Neural progenitor cell (in vitro differentiated cells): ENCODE measurements around the gene CASP4. TPM values are rescaled to one million over a fixed set of nuclear protein-coding genes. Genes with fewer than 3 reads are reported as not detected.

Experiments
- DNase-seq: peaks from one replicate; pipeline ENCODE4 v3.0.0-alpha.2; 2016; ENCODE audit warnings: low spot score
- H2AFZ ChIP-seq: fragments of 200-600 bp; sonication (generic); replicated peaks from 2 replicates; pipeline ENCODE4 v1.6.1; 2016; ENCODE audit warnings: antibody characterized with exemption
- H3F3A ChIP-seq: fragments of 200-600 bp; sonication (generic); 2 replicates; pipeline ENCODE4 v1.6.1; 2016; ENCODE audit warnings: antibody characterized with exemption, low read depth
- H3K27ac ChIP-seq: fragments of 200-600 bp; sonication (generic); 2 replicates; pipeline ENCODE4 v1.5.1; 2016; ENCODE audit warnings: mild to moderate bottlenecking
- H3K27me3 ChIP-seq: fragments of 200-600 bp; sonication (generic); 2 replicates; pipeline ENCODE4 v1.6.1; 2016; ENCODE audit warnings: mild to moderate bottlenecking, moderate library complexity
- H3K36me3 ChIP-seq: fragments of 200-600 bp; sonication (generic); 2 replicates; pipeline ENCODE4 v1.5.1; 2016
- H3K4me1 ChIP-seq: fragments of 200-600 bp; sonication (generic); 2 replicates; pipeline ENCODE4 v1.6.1; 2016; ENCODE audit warnings: mixed run types
- H3K4me2 ChIP-seq: fragments of 200-600 bp; sonication (generic); 2 replicates; pipeline ENCODE4 v1.6.1; 2016
- H3K4me3 ChIP-seq: fragments of 200-600 bp; sonication (generic); 2 replicates; pipeline ENCODE4 v1.5.1; 2016
- H3K79me2 ChIP-seq: fragments of 200-600 bp; sonication (generic); 2 replicates; pipeline ENCODE4 v1.6.1; 2016; ENCODE audit warnings: low read depth
- H3K9ac ChIP-seq: fragments of 200-600 bp; sonication (generic); 2 replicates; pipeline ENCODE4 v1.6.1; 2016
- H3K9me3 ChIP-seq: fragments of 200-600 bp; sonication (generic); 2 replicates; pipeline ENCODE4 v1.5.1; 2016; ENCODE audit warnings: low read depth
- H4K20me1 ChIP-seq: fragments of 200-600 bp; sonication (generic); 2 replicates; pipeline ENCODE4 v1.6.1; 2016; ENCODE audit warnings: low read depth
- H3K27ac Mint-ChIP-seq: 3 replicates; pipeline ENCODE4 v1.8.0; 2021; ENCODE audit warnings: mixed read lengths
- H3K27me3 Mint-ChIP-seq: 2 replicates; pipeline ENCODE4 v1.8.0; 2022; ENCODE audit warnings: low read depth, mild to moderate bottlenecking, inconsistent platforms, moderate library complexity, mixed read lengths; ENCODE audit not compliant: insufficient read depth
- H3K36me3 Mint-ChIP-seq: 3 replicates; pipeline ENCODE4 v1.8.0; 2021; ENCODE audit warnings: mixed read lengths
- H3K4me1 Mint-ChIP-seq: 3 replicates; pipeline ENCODE4 v1.8.0; 2021; ENCODE audit warnings: mixed read lengths
- H3K4me3 Mint-ChIP-seq: 3 replicates; pipeline ENCODE4 v1.8.0; 2021; ENCODE audit warnings: mild to moderate bottlenecking, moderate library complexity, mixed read lengths
- H3K9me3 Mint-ChIP-seq: 3 replicates; pipeline ENCODE4 v1.8.0; 2020; ENCODE audit warnings: mixed read lengths
- EZH2 ChIP-seq: fragments of 200-600 bp; sonication (generic); IDR thresholded peaks from 2 replicates; pipeline ENCODE4 v1.6.1; 2017; ENCODE audit warnings: antibody characterized with exemption, mild to moderate bottlenecking, moderate library complexity
- EZH2phosphoT487 ChIP-seq: fragments of 200-600 bp; sonication (generic); IDR thresholded peaks from 2 replicates; pipeline ENCODE4 v1.6.1; 2017; ENCODE audit warnings: antibody characterized with exemption
- total RNA-seq: library from RNA; depleted of rRNA; stranded (reverse); fragments of >200 nt; gene quantifications from 2 replicates; pipeline ENCODE4 v1.2.3, GENCODE V29; 2015; ENCODE audit warnings: low replicate concordance
- TF ChIP-seq, protein P1 (sequence below): fragments of 200-600 bp; sonication (generic); IDR thresholded peaks from 2 replicates; pipeline ENCODE4 v1.5.1; 2017; ENCODE audit warnings: antibody characterized with exemption, mild to moderate bottlenecking

The CASP4 gene
- total RNA-seq, 1 donor from 2014 or later = not detected

DNA sequence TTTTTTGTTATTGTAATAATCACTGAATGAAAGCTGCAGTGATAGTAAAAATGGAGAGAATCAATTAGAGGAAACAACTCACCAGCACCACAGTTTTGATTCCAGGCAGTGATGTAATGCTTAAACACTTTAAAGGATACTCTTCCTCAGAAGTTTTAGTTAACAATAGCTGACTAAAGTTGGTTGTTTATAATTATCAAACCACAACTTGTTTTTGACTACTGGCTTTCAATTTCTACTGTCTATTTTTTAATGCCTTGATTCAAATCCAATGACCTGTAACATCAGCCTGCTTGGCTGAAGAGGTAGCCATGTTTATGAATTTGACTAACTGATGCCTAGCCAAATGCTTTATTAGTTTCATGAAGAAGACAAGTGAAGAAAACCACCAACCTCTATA, 51.9 kb downstream of the CASP4 start:
- no peaks in the 10 kb centered on the region for H3K27me3 Mint-ChIP-seq
- no peak overlapping the region for H3K4me3 ChIP-seq
- H3K27ac Mint-ChIP-seq = no peak overlapping the region
- no peaks in the 10 kb centered on the region for H3K27me3 ChIP-seq
- no peak overlapping the region for H3K4me3 Mint-ChIP-seq
- H3K36me3 ChIP-seq = no peaks in the 10 kb centered on the region
- no peak for TF ChIP-seq EZH2
- no peaks in the 10 kb centered on the region for H3K9me3 ChIP-seq
- H4K20me1 ChIP-seq = no peaks in the 10 kb centered on the region
- H3F3A ChIP-seq = no peaks in the 10 kb centered on the region
- no peaks in the 10 kb centered on the region for H3K4me1 ChIP-seq
- H3K27ac ChIP-seq = no peak overlapping the region
- H2AFZ ChIP-seq = no peak overlapping the region
- DNase-seq = no peak
- no peaks in the 10 kb centered on the region for H3K79me2 ChIP-seq
- H3K36me3 Mint-ChIP-seq = no peaks in the 10 kb centered on the region
- no peak overlapping the region for H3K4me2 ChIP-seq
- H3K9ac ChIP-seq = no peak overlapping the region
- H3K9me3 Mint-ChIP-seq = no peaks in the 10 kb centered on the region
- H3K4me1 Mint-ChIP-seq = no peaks in the 10 kb centered on the region

DNA sequence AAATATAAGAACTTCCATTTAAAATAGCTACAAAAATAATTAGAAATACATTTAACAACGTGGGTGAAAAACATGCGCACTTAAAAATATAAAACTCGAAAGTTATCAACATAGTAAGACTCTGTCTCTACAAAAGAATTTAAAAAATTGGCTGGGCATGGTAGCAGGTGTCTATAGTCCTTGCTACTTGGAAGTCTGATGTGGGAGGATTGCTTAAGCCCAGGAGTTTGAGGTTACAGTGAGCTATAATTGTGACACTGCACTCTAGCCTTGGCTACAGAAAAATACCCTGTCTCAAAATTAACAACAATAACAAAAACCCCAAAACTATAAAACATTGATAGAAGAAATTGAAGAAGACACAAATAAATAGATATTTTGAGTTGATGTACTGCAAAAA, 56.3 kb downstream of the CASP4 start:
- Histone ChIP-seq H3K27ac (no peak overlapping the region), H3K4me3 (no peak overlapping the region), H4K20me1 (no peaks in the 10 kb centered on the region), H2AFZ (no peak overlapping the region), H3F3A (no peaks in the 10 kb centered on the region), H3K9me3 (no peaks in the 10 kb centered on the region), H3K4me1 (no peaks in the 10 kb centered on the region), H3K4me2 (no peak overlapping the region), H3K27me3 (no peaks in the 10 kb centered on the region), H3K79me2 (no peaks in the 10 kb centered on the region), H3K36me3 (no peaks in the 10 kb centered on the region), H3K9ac (no peak overlapping the region)
- H3K9me3 Mint-ChIP-seq = no peaks in the 10 kb centered on the region
- H3K4me3 Mint-ChIP-seq = no peak overlapping the region
- no peak for TF ChIP-seq EZH2phosphoT487
- TF ChIP-seq EZH2 = no peak
- TF ChIP-seq, protein P1, sequence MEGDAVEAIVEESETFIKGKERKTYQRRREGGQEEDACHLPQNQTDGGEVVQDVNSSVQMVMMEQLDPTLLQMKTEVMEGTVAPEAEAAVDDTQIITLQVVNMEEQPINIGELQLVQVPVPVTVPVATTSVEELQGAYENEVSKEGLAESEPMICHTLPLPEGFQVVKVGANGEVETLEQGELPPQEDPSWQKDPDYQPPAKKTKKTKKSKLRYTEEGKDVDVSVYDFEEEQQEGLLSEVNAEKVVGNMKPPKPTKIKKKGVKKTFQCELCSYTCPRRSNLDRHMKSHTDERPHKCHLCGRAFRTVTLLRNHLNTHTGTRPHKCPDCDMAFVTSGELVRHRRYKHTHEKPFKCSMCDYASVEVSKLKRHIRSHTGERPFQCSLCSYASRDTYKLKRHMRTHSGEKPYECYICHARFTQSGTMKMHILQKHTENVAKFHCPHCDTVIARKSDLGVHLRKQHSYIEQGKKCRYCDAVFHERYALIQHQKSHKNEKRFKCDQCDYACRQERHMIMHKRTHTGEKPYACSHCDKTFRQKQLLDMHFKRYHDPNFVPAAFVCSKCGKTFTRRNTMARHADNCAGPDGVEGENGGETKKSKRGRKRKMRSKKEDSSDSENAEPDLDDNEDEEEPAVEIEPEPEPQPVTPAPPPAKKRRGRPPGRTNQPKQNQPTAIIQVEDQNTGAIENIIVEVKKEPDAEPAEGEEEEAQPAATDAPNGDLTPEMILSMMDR = no peak
- no peaks in the 10 kb centered on the region for H3K36me3 Mint-ChIP-seq
- no peak overlapping the region for H3K27ac Mint-ChIP-seq
- DNase-seq = no peak
- H3K4me1 Mint-ChIP-seq = no peaks in the 10 kb centered on the region
- H3K27me3 Mint-ChIP-seq = no peaks in the 10 kb centered on the region

GRCh38 chr11:104908186-104908531, 60.2 kb downstream of the CASP4 start:
- no peak for DNase-seq
- H4K20me1 ChIP-seq = no peaks in the 10 kb centered on the region
- no peaks in the 10 kb centered on the region for H3F3A ChIP-seq
- no peak overlapping the region for H3K4me3 Mint-ChIP-seq
- no peaks in the 10 kb centered on the region for H3K36me3 Mint-ChIP-seq
- H3K79me2 ChIP-seq = no peaks in the 10 kb centered on the region
- no peak overlapping the region for H2AFZ ChIP-seq
- H3K9me3 Mint-ChIP-seq = no peaks in the 10 kb centered on the region
- H3K9me3 ChIP-seq = no peaks in the 10 kb centered on the region
- H3K27me3 Mint-ChIP-seq = no peaks in the 10 kb centered on the region
- no peaks in the 10 kb centered on the region for H3K36me3 ChIP-seq
- TF ChIP-seq EZH2phosphoT487 = no peak
- no peak for TF ChIP-seq EZH2
- TF ChIP-seq, protein P1 = no peak
- no peaks in the 10 kb centered on the region for H3K4me1 ChIP-seq
- no peak overlapping the region for H3K4me2 ChIP-seq
- H3K4me1 Mint-ChIP-seq = no peaks in the 10 kb centered on the region
- H3K9ac ChIP-seq = no peak overlapping the region
- H3K27ac ChIP-seq = no peak overlapping the region
- H3K4me3 ChIP-seq = no peak overlapping the region
- H3K27ac Mint-ChIP-seq = no peak overlapping the region
- no peaks in the 10 kb centered on the region for H3K27me3 ChIP-seq

DNA sequence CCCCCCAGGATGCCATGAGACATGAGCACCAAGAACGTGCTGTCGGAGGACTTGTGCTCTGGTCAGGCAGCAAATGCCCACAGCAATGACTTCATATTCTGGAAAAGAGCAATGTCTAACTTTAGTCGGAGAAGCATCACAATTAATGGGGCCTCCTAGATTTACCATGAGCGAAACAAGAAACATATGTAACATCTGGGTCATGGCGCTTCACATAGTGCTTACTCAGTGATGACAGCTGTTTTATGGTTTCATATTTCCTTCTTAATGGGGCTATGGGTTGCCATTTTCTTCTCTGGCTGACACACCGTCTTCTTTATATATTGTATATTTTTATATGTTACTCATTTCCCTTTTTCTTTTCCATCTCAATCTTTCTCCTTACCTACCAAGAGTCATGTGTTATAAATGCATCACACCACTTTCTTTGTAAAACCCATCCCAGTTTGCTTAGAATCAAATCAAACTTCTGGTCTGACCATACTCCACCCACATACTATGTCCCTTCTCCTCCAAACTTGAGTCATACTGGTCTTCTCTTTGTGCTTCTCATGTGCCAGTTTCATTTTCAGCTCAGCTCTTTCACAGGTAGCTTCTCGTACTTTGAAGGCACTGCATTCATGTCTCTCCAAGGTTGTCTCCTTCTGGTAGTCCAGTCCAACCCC, 60.7 kb downstream of the CASP4 start:
- Histone ChIP-seq H3K4me2 (no peak overlapping the region), H2AFZ (no peak overlapping the region), H4K20me1 (no peaks in the 10 kb centered on the region), H3K27me3 (no peaks in the 10 kb centered on the region), H3K27ac (no peak overlapping the region), H3K4me1 (no peaks in the 10 kb centered on the region), H3K4me3 (no peak overlapping the region), H3F3A (no peaks in the 10 kb centered on the region), H3K79me2 (no peaks in the 10 kb centered on the region), H3K9me3 (no peaks in the 10 kb centered on the region), H3K9ac (no peak overlapping the region), H3K36me3 (no peaks in the 10 kb centered on the region)
- Mint-ChIP-seq H3K27me3 (no peaks in the 10 kb centered on the region), H3K9me3 (no peaks in the 10 kb centered on the region), H3K4me3 (no peak overlapping the region), H3K4me1 (no peaks in the 10 kb centered on the region), H3K27ac (no peak overlapping the region), H3K36me3 (no peaks in the 10 kb centered on the region)
- DNase-seq = no peak
- TF ChIP-seq, protein P1 = no peak
- TF ChIP-seq EZH2phosphoT487 (no peak), EZH2 (no peak)
